ENCODE measurements around the gene TCERG1.

TCERG1 gene

DNA sequence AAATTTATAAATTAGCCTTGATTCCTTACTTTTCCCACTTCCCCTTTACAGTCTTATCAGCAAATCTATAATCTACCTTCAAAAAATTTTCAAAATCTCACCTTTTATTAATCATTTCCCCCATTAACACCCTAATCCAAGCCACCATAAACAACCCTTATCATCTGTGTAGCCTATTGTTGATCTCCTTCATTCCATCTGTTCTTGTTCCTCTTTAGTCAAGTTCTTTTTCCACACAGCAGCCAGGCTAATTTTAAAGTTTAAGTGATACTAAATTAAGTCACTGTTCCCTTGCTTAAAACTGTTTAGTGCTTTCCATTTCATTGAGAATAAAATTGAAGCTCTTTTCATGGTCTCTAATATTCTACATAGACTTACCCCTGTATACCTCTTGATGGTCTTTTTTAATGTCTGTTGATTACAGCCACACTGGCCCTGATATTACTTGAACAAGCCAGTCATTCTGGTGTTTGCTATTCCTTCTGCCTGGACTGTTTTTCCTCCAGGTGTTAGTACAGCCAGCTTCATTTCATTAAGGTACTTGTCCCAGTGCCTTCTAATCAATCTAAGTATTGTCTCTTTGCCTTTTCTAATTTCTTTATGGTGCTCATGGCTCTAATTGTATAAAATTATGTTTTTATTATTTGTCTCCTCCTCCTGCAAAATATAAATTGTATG, 37.7 kb downstream of the TCERG1 start:
- TF ChIP-seq, protein P1, sequence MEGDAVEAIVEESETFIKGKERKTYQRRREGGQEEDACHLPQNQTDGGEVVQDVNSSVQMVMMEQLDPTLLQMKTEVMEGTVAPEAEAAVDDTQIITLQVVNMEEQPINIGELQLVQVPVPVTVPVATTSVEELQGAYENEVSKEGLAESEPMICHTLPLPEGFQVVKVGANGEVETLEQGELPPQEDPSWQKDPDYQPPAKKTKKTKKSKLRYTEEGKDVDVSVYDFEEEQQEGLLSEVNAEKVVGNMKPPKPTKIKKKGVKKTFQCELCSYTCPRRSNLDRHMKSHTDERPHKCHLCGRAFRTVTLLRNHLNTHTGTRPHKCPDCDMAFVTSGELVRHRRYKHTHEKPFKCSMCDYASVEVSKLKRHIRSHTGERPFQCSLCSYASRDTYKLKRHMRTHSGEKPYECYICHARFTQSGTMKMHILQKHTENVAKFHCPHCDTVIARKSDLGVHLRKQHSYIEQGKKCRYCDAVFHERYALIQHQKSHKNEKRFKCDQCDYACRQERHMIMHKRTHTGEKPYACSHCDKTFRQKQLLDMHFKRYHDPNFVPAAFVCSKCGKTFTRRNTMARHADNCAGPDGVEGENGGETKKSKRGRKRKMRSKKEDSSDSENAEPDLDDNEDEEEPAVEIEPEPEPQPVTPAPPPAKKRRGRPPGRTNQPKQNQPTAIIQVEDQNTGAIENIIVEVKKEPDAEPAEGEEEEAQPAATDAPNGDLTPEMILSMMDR (IDR thresholded peaks at IDR 0.05; ENCODE audit: low read length, missing control alignments) = no peak
- no peak overlapping the region for H3K4me3 ChIP-seq (replicated peaks; ENCODE audit: low read depth, low read length)
- no peak for DNase-seq (ENCODE audit: low read depth)

DNA sequence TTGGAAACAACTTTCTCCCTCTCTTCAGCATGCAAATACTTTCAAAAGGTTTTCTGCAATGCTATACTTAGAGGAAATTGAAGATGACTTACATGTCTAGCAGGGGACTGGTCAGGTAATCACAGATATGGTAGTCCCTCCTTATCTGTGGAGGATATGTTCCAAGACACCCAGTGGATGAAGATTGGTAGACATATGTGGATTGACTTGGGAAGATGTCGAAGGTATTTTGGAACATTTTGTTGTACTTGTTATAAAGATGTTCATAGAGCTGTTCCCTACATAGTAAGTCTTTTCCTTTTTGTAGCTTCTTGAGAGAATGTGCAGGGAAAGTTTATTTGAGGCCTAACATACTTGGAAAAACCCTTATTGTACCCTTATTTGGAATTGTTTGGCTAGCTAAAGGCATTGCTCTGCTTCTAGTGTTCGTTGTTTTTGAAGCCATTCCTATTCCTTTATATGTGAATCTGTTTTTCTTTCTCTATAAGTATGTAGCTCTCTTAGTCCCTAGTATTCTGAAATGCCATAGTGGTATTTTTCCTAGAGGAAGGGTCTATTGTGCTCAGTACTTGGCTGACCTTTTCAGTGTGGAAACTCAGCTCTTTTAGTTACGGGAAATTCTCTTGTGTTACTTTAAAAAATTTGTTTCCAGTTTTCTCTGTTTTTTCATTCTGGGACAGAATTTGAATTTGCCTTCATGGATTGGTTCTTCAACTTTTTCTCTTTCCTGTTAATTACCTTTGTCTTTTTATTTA, 43.1 kb downstream of the TCERG1 start:
- TF ChIP-seq, protein P1 (IDR thresholded peaks at IDR 0.05; ENCODE audit: low read length, missing control alignments) = no peak
- H3K4me3 ChIP-seq (replicated peaks; ENCODE audit: low read depth, low read length) = no peak overlapping the region
- no peak for DNase-seq (ENCODE audit: low read depth)

DNA sequence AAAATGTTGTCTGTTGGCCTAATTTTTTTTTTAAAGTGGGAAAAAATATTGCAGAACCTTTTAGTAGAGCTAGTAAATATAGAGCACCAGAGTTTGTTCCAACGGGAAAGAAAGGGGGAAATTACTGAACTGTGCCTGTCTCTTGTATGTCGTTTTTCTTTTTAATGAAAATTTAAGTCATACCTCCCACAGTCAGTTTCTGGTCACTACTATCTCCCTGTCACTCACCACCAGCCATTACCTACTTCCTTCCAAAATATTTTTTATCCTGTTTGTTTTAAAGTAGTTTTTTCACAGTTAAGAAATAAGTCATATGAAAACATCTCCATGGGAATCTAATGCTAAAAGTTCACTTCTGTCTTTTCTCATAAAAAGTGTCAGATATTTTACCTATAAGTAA, 47.5 kb downstream of the TCERG1 start:
- H3K4me3 ChIP-seq (replicated peaks; ENCODE audit: low read depth, low read length) = no peak overlapping the region
- TF ChIP-seq, protein P1 (IDR thresholded peaks at IDR 0.05; ENCODE audit: low read length, missing control alignments) = no peak
- DNase-seq (ENCODE audit: low read depth) = no peak

DNA sequence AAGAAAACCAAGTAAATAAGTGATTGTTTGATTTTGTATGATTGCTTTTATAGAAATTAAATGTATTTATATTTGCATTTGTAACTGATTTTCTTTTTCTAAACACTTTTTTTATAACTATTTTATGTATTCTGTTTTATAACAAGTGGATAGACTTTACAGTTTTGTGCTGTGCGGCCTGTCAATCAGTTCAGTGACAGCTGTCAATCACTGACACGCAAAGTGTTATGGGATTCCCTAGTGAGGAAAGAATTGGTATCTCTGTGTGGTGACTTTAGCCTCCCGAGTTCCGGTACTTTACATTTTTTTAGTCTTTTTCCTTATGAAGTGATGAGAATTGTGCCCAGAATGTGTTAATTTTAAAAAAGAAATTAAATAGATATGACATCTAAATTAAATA, 52.5 kb downstream of the TCERG1 start:
- TF ChIP-seq, protein P1 (IDR thresholded peaks at IDR 0.05; ENCODE audit: low read length, missing control alignments) = no peak
- no peak overlapping the region for H3K4me3 ChIP-seq (replicated peaks; ENCODE audit: low read depth, low read length)
- no peak for DNase-seq (ENCODE audit: low read depth)

DNA sequence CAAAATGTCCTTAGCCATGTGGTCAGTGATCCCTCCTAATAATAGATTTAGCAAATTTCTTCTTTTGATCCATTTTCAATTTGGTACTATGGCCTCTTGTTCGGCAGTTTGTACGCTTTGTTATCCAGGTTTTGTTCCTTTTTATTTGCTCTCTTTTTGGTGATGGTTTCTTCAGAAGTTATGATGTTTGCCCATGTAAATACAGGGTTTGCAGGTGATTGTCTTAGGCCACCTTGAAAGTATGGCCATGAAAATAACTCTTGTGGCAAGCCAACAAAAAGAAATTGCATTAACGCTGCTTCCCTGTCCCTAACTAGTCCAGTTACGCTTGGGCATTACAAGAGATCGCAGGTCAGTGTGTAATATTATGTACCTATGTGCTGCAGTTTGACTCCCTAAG, 60.3 kb downstream of the TCERG1 start:
- no peak overlapping the region for H3K4me3 ChIP-seq (replicated peaks; ENCODE audit: low read depth, low read length)
- no peak for DNase-seq (ENCODE audit: low read depth)
- TF ChIP-seq, protein P1 (IDR thresholded peaks at IDR 0.05; ENCODE audit: low read length, missing control alignments) = no peak

DNA sequence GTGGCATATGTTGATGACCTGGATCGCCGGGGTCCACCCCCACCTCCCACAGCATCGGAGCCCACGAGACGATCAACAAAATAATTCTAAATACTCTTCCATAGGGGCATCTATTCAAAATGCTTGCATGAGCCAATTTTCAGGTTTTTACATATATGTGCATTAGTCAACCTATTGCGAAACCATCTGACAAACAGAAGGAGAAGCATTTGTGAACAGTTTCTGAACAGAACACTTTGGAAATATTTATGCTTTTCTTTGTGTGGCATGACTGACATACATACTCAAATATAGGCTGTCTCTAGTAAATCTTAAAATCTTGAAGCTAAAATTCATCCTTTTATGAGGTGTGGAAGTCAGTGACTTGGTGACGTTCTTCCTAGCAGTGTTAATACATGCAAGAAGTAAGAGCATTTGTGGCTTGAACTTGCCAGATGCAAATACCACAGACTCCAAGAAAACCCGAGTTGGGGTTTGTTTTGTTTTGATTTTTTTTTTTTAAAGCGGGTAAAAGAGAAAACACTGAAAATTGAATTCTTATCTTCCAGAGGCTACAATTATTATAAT, 63.5 kb downstream of the TCERG1 start:
- TF ChIP-seq, protein P1 (IDR thresholded peaks at IDR 0.05; ENCODE audit: low read length, missing control alignments) = no peak
- peak; percentile 69 for DNase-seq (ENCODE audit: low read depth)

More for the DNA sequence above, 63.5 kb downstream of the TCERG1 start:
- H3K4me3 ChIP-seq (replicated peaks; ENCODE audit: low read depth, low read length) = no peak overlapping the region

All from fibroblast of pulmonary artery (primary cell).